Measurements from ENCODE around the gene SIGLEC1.

The SIGLEC1 gene

DNA sequence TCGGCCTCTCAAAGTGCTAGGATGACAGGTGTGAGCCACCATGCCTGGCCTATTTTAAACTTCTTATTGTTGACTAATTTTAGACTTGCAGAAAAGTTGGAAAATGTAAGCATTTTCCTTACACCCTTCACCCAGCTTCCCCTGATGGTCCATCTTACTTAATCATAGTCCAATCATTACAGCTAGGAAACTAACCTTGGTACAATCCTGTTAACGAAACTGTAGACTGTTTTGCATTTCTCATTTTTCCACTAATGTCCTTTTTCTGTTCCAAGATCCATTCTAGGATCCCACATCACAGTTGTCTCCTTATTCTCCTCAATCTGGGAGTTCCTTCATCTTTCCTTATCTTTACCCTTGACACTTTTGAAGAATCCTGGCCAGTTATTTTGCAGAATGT lies 48.5 kb downstream of the SIGLEC1 start:
- TF ChIP-seq, protein P1, sequence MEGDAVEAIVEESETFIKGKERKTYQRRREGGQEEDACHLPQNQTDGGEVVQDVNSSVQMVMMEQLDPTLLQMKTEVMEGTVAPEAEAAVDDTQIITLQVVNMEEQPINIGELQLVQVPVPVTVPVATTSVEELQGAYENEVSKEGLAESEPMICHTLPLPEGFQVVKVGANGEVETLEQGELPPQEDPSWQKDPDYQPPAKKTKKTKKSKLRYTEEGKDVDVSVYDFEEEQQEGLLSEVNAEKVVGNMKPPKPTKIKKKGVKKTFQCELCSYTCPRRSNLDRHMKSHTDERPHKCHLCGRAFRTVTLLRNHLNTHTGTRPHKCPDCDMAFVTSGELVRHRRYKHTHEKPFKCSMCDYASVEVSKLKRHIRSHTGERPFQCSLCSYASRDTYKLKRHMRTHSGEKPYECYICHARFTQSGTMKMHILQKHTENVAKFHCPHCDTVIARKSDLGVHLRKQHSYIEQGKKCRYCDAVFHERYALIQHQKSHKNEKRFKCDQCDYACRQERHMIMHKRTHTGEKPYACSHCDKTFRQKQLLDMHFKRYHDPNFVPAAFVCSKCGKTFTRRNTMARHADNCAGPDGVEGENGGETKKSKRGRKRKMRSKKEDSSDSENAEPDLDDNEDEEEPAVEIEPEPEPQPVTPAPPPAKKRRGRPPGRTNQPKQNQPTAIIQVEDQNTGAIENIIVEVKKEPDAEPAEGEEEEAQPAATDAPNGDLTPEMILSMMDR (IDR thresholded peaks at IDR 0.05; ENCODE audit: low read depth, low read length) = no peak
- no peak overlapping the region for H3K4me3 ChIP-seq (ENCODE audit: low read depth, low read length)
- in situ Hi-C loops (cut with HindIII; ENCODE audit: low sequenced_read_pairs) = no loop called here
- DNase-seq (ENCODE audit: low read depth, low spot score) = no peak

DNA sequence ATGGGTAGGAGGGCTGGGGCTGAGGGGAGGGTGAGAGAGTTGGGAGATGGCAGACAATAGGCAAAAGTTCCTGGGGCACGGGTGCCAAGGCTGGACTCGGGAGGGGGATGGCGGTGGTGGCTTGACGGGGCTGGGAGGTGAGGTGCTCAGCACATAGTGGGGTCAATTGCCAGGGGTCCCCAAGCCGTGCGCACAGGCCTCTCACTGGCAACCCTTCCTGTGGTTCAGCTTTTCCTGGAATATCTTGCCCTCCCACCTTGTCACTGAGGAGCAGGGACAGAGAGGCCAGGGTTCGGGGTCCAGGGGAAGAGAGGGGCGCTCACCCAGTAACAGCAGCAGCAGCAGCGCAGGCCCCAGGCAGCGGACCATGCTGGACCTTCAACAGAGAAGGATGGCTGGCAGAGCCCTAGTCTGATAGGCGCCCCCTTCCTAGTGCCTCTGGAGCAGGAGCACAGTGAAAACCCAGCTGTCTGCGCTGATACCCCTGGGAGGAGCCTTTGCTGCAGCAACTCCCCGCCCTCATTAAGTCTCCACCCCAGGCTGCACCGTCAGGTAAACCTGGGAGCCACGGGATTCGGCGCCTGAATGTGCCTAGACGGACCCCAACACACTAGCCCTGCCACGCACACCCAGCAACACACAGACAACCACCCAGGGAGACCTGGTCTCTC lies 49.2 kb downstream of the SIGLEC1 start, which contains the start of gene GFRA4:
TSS of gene GFRA4 (minus strand) at position 369 of the 671 bp plus-strand sequence. CDS start at position 369, 0 bp downstream.
- TF ChIP-seq, protein P1 (IDR thresholded peaks at IDR 0.05; ENCODE audit: low read depth, low read length) = no peak
- DNase-seq (ENCODE audit: low read depth, low spot score) = no peak
- no peak within 1 kb of the TSS for H3K4me3 ChIP-seq (ENCODE audit: low read depth, low read length)
- in situ Hi-C loops (cut with HindIII; ENCODE audit: low sequenced_read_pairs) = no loop called here

All from astrocyte of the spinal cord (primary cell).